Epithelial cell of proximal tubule (primary cell): Measurements from ENCODE around the gene ACKR2. TPM values are rescaled to one million over a fixed set of nuclear protein-coding genes. Genes with fewer than 3 reads are reported as not detected.
A peak's percentile ranks its signal among the peaks of the same experiment; 100 is the strongest.
"Not testable (repeated sequence)": the region's sequence is repeated elsewhere in the genome, so short reads cannot be mapped to it uniquely, and the experiment has no call there.

Experiments used
- DNase-seq: peaks from one replicate; pipeline ENCODE4 v3.0.0-alpha.2; 2011; ENCODE audit warnings: low read depth
- H3K4me3 ChIP-seq: 2 replicates; pipeline ENCODE4 v1.5.1; 2011; ENCODE audit warnings: low read depth, mild to moderate bottlenecking, low read length
- total RNA-seq: library from RNA; depleted of rRNA; stranded (reverse); fragments of >200 nt; gene quantifications from 2 replicates; pipeline ENCODE4 v1.2.3, GENCODE V29; 2015
- TF ChIP-seq, protein P1 (sequence below): conservative IDR thresholded peaks from 2 replicates; pipeline ENCODE4 v1.5.1; 2012; ENCODE audit warnings: low read depth, mild to moderate bottlenecking, low read length

Gene ACKR2
- total RNA-seq, 1 donor from 2014 or later: 2.8 TPM

DNA sequence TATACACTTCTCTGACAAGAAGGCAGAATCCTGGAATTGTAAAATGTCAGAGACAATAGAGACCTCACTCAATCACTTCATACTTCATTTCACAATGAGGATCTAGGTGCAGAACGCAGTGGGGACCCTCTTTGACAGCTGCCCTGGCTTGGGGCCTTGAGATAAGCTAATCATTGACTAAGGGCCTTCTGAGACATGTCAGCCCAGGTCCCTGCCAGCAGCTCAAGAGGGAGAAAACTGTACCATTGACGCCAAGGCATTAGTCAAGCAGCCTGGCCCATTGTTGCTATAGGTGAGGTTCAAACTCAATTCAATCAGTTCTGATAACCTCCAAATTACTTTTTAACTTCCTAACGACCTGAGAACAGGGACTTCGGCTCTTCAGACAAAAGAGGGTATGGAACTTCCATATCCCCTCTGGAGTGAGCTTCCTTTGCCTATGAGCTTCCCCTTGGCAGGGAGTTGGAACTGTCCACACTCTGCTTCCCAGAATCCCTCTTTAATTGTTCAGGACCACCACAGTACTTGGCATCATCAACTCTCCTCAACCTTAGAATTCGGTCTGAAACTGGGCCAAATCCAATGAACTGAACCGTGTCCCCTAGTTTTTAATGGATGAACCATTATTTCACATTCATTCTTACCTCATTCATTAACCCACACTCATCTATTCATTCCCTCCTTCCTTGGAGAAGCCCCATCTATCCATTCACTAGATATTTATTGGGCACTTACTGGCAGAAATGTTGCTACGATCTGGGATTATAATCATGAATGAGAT lies 67.9 kb downstream of the ACKR2 start:
- TF ChIP-seq, protein P1, sequence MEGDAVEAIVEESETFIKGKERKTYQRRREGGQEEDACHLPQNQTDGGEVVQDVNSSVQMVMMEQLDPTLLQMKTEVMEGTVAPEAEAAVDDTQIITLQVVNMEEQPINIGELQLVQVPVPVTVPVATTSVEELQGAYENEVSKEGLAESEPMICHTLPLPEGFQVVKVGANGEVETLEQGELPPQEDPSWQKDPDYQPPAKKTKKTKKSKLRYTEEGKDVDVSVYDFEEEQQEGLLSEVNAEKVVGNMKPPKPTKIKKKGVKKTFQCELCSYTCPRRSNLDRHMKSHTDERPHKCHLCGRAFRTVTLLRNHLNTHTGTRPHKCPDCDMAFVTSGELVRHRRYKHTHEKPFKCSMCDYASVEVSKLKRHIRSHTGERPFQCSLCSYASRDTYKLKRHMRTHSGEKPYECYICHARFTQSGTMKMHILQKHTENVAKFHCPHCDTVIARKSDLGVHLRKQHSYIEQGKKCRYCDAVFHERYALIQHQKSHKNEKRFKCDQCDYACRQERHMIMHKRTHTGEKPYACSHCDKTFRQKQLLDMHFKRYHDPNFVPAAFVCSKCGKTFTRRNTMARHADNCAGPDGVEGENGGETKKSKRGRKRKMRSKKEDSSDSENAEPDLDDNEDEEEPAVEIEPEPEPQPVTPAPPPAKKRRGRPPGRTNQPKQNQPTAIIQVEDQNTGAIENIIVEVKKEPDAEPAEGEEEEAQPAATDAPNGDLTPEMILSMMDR: no peak
- DNase-seq: peak; percentile 73
- no peak overlapping the region for H3K4me3 ChIP-seq

DNA sequence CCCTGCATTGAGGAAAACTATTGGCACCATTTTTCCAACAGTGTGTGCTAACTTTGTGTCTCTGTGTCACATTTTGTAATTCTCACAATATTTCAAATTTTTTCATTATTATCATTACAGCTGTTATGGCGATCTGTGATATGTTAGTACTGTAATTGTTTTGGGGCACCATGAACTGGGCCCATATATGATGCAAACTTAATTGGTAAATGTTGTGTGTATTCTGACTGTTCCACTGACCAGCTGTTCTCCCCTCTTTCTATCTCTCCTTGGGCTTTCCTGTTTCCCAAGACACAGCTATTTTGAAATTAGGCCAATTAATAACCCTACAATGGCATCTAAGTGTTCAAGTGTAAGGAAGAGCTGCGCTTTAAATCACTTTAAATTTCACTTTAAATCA lies 68.6 kb downstream of the ACKR2 start:
- no peak overlapping the region for H3K4me3 ChIP-seq
- DNase-seq: no peak
- TF ChIP-seq, protein P1: no peak

DNA sequence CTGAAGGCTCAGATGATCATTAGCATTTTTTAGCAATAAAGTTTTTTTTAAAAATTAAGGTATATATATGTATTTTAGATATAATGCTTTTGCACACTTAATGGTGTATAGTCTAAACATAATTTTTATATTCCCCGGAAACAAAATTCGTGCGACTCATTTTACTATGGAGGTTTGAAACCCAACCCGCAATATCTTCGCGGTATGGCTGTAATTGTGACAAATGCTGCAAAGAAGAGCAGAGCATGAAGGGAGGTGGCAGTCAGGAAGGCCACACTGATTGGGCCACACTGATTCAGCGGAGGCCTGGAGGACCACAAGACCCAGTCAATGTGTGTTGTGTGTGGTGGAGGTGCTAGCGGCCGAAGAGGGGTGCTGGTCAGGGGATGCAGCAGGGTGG lies 70.9 kb downstream of the ACKR2 start:
- no peak for DNase-seq
- H3K4me3 ChIP-seq: no peak overlapping the region
- TF ChIP-seq, protein P1: no peak

DNA sequence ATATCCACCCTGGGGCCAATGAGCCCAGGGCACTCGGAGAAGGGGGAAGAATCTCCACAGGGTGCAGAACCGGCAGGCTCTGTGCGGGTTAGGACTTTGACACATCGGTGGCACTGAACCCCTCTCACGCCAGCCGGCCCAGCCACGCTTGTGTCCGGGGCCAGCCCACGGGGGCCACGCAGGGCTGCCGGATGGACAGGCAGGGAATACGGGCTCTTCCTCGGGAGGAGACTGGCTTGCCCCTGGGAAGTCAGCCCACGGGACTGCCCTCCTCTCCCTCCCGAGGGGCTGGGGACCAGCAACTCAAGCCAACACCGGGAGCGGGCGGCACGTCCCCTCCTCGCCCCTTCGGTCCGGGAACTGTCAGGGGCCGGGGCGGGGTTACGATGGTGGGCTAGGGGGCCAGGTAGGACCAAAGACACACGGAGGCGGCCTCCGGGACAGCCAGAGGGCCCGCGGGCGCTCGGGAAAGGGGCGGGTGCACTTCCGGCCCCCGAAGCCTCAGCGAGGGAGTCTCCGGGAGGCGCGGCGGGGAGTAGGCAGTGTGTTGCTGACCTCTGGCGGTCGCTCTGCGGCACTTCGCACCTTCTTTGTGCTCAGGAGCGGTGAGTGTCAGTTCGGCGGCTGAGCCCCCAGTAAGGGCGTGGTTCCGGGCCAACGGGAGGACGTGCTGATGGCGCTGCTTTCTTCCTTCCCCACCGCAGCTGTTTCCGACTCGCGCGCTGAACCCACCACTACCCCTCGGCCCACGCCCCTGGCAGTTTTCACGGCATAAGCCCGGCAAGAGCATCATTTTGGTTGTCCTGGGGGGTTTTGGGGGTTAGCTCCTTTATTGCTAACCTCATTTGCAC lies 71.6 kb downstream of the ACKR2 start:
- H3K4me3 ChIP-seq: peak overlapping the region; percentile 56
- TF ChIP-seq, protein P1: peak; percentile 79
- no peak for DNase-seq

DNA sequence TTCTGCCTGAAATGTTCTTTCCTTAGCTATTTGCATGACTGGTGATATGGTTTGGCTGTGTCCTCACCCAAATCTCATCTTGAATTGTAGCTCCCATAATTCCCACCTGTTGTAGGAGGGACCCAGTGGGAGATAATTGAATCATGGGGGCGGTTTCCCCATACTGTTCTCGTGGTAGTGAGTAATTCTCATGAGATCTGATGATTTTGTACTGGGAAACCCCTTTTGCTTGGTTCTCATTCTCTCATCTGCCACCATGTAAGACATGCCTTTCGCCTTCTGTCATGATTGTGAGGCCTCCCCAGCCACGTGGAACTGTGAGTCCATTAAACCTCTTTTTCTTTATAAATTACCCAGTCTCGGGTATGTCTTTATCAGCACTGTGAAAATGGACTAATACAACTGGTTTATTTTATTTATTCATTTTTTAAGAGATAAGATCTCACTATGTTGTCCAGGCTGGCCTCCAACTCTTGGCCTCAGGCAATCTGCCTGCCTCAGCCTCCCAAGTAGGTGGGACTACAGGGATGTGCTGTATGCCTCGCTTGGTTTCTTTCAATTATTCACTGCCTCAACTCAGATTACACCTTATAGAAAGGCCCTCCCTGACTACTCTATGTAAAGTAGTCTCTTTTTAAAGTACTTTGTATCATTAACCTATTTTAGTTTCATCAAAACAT lies 74.1 kb downstream of the ACKR2 start:
- not testable (repeated sequence) for H3K4me3 ChIP-seq, DNase-seq

DNA sequence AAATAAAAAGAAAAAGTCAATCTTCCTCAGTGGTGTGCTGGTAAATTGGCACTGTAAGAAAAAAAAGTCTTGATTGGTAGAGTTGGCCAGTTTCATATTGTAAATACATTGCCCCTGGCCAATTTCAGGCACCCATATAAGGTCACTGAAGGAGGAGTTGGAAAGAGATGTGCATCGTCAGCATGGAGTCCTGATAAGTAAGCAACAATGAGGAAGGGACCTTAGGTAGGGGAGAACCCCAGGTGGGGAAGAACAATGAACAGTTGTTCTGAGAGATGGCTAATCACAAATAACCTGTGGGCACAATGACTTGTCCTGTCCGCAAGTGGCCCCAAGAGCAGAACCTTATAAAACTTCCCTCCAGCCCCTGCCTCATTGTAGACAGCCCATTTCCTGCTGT lies 75.1 kb downstream of the ACKR2 start:
- no peak overlapping the region for H3K4me3 ChIP-seq
- DNase-seq: no peak
- TF ChIP-seq, protein P1: no peak

DNA sequence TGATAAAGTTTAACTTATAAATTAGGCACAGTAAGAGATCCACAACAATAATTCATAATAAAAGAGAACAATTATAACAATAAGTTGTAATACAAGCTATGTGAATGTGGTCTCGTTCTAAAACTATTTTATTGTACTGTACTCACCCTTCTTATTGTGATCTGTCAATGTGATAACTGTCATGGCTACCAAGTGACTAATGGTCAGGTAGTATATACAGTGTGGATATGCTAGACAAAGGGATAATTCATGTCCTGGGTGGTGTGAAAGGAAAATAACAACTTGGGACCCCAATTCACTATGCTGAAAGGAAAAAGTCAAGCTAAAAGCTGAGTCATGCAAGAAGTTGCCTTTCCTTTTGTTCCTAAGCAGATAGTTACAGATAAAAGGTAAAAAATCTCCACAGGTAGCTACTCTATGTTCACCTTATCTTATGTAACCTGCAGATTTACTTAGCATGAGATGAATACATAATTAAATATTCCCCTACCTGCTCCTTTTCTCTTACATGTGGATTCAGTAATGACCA lies 77.1 kb downstream of the ACKR2 start:
- H3K4me3 ChIP-seq: no peak overlapping the region
- TF ChIP-seq, protein P1: no peak
- no peak for DNase-seq
